Head of caudate nucleus (tissue), 42 donors: ENCODE results near the gene PRM1.
"Not testable (repeated sequence)": the region's sequence is repeated elsewhere in the genome, so short reads cannot be mapped to it uniquely, and the experiment has no call there.

Experiments
- DNase-seq, 42 donors: peaks; one replicate each; pipeline versions ENCODE4 v3.0.0 to v3.0.0-alpha.2; 2020 to 2021; ENCODE audit warnings: mixed read lengths in 7 of 42
- intact Hi-C: fragments of 100-400 bp; cut with DNase I; formaldehyde crosslinking; loops from one replicate; pipeline ENCODE4 v1.15.0; 2022

Gene PRM1

DNA sequence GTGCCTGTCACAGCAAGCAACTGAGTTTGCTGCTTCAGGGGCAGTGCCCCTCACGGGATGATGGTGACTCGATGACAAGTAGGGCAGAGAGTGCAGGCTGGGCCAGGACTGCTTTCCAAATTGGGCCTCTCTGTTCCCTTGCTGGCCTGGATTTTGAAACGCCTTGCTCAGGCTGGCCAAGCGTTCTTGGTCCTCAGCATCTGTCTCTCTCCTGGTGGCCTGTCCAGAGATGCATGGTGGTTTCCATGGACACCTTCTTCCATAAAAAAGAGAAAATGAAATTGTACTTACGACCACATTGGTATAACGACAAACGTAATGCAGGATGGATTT is 19.4 kb upstream of the PRM1 start:
- no peak for DNase-seq
- intact Hi-C loops: no loop called here

DNA sequence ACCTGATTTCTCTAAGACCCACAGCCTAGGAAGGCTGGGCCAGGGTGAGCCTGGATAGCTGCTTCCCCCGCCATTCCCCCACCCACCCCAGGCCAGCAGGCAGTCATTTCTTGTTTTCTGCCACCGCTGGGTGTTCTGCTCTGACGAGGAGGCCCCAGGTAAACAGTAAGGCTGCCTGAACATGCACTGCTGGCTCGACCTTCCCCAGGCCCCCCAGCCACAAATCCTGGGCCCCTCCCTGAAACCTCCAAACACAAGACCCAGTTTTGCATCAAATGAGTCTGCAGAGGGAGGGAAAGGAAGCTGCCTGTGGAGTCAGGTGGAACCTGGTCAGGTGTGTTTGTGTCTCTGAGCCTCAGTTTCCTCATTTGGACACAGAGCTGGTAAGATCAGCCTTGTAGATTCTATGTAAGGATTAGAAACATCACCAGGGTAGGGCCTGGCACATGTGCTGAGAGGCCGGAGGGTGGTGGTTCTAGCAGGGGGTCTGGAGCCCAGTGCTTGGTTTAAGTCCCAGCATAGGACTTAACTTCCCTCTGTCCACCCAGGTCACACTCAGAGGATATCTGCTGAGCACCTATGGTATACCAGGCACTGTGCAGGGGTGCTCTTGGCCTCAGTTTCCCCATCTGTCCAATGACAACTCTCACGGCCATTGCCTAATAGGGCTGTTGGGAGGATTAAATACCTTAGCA is 18.9 kb upstream of the PRM1 start:
- DNase-seq: no peak
- intact Hi-C loops: no loop called here

DNA sequence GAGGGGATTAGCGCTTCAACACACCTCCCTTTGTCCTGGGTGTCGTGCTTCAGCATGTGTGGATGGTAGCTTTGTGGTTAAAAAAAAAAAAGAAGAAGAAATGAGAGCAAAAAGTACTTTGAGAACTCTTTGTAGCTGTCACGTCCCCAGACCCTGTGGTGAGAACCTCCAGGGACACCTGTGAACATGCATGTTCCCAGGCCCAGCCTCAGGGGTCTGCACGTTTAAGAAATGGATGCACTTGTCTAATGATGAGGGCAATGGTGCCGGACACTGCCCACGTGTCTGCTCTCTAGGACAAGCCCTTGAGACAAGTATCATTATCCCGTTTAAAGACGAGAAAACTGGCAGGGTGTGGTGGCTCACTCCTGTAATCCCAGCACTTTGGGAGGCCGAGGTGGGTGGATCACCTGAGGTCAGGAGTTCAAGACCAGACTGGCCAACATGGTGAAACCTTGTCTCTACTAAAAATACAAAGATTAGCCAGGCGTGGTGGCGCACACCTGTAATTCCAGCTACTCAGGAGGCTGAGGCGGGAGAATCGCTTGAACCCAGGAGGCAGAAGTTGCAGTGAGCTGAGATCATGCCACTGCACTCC is 17.9 kb upstream of the PRM1 start:
- intact Hi-C loops, DNase-seq: not testable (repeated sequence)

DNA sequence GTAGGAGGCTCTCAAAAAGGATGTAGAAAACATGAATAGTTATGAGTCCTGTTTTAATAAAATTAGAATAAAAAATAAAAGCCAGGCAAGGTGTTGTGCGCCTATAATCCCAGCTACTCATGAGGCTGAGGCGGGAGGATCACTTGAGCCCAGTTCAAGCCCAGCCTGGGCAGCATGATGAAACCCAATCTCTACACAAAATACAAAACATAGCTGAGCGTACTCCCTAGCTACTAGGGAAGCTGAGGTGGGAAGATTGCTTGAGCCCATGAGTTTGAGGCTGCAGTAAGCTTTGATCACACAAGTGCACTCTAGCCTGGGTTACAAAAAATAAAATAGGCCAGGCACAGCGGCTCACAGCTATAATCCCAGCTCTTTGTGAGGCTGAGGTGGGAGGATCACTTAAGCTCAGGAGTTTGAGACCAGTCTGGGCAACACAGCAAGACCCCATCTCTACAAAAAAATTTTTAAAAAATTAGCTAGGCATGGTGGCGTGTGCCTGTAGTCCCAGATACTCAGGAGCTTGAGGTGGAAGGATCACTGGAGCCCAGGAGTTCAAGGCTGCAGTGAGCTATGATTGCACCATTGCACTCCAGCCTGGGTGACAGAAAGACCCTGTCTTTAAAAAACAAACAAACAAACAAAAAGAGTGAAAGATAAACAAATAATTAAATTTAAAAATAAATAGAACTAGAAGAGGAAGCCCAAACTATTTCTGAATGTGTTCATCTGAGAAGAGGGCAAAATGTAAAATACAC is 17.2 kb upstream of the PRM1 start:
- DNase-seq: no peak

DNA sequence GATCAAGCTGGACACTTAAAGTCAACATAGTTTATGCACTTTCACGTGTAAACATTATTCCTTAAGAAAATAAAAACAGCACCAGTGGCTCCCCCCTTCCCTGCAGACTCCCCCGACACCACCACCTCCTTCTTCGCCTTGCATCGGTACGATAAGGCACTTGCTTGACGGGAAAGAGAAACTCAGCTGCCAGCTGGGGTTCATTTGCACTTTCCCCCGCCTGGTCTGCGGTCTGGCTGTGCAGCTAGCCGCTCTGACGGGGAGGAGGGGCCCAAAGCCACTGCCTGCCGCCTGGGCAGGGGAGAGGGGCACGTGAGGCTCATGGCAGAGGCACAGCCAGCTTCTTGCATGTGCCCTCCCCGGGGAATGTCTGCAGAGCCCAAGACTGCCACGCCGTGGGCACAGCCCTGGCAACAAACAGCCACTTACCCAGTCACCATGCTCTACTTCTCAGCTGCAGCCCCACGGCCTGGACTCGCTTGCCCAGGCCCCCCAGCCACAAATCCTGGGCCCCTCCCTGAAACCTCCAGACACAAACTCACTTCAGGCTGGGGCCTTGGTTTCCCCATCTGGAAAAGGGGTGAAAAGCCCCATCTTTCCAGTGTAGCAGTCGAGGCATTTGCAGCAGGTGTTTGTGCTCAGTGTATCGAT is 16.5 kb upstream of the PRM1 start:
- intact Hi-C loops: no loop called here
- DNase-seq: peak; percentile 53 to 91 (median 75)

More for the DNA sequence above, 17.2 kb upstream of the PRM1 start:
- intact Hi-C loops: no loop called here

DNA sequence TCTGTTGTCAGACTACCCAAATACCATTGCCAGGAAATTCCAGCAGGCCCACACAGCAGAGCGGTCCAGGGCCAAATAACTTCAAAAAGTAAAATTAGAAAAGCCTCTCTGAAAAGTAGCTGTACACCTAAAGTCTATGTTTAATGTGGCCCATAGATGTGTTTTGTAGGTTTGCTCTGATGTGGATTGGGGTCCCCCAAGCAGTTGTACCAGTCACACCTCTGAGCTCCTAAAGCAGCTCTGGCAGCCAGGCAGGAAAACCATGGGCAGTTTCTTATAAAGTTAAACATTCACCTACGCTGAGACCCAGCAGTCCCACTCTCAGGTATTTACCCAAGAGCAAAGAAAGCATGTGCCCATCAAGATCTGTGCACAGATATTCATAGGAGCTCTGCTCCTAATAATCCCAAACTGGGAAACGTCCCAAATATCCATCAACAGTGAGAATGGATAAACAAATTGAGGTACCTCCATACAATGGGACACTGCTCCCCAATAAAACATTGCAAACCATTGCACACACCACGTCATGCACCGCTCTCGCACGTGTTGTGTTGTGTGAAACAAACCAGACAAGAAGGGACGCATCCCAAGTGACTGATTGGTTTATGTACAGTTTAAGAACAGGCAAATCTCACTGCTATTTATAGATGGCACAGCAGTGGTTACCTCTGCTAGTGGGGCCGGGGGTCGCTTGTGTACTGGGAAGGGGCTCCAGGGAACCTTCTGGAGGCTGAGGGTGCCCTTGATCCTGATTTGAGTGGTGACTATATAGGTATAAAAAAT is 15.8 kb upstream of the PRM1 start:
- intact Hi-C loops: no loop called here
- DNase-seq: no peak

DNA sequence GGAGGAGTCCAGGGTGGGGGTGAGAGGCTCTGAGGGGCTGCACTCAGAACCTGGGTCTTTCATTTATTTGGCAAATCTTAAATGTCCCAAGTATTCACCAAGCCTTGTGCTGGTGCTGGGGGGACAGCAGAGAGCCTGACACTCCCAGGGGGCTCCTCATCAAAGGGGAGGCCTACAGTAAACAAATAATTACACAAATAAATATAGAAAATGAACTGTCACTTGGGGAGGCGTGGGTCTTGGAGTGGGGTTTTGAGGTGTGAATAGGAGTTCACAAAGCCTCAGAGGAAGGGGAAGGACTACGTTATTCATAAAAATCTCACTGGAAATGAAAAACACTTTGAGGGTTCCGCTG is 15.2 kb upstream of the PRM1 start:
- no peak for DNase-seq
- intact Hi-C loops: no loop called here

DNA sequence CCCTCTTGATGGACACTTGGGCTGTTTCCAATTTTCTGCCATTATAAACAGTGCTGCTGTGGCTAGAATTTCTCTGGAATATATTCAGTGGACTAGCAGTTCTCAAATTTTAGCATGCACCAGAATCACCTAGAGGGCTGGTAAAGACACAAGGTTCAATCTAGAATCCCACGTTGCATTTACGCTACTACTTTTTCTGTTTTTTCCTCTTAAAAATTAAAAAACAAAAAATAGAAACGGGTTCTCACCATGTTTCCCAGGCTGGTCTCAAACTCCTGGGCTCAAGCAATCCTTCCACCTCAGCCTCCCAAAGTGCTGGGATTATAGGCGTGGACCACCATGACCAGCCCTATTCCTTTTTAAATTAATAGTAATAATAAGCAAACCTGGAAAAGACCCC is 14.5 kb upstream of the PRM1 start:
- no peak for DNase-seq
- intact Hi-C loops: no loop called here

DNA sequence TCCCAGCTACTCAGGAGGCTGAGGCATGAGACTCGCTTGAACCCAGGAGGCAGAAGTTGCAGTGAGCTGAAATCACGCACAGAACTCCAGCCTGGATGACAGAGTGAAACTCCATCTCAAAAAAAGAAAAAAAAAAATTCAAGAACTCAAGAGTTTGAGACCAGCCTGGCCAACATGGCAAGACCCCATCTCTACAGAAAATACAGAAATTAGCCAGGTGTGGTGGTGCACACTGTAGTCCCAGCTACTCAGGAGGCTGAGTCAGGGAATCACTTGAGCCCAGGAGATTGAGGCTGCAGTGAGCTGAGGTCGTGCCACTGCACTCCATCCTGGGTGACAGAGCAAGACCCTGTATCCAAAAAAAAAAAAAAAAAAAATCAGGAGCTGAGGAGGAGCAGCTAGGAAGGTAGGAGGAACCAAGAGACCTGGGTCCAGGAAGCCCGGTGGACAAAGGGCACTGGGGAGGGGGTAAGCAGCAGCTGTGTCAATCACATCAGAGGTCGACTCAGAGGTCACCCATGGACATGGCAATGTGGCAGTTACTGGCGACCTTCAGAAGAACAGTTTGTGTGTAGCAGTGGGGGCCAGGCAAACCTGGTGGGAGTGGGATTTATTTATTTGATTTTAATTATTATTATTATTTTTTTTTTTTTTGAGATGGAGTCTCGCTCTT is 11.1 kb upstream of the PRM1 start:
- intact Hi-C loops: no loop called here
- no peak for DNase-seq

DNA sequence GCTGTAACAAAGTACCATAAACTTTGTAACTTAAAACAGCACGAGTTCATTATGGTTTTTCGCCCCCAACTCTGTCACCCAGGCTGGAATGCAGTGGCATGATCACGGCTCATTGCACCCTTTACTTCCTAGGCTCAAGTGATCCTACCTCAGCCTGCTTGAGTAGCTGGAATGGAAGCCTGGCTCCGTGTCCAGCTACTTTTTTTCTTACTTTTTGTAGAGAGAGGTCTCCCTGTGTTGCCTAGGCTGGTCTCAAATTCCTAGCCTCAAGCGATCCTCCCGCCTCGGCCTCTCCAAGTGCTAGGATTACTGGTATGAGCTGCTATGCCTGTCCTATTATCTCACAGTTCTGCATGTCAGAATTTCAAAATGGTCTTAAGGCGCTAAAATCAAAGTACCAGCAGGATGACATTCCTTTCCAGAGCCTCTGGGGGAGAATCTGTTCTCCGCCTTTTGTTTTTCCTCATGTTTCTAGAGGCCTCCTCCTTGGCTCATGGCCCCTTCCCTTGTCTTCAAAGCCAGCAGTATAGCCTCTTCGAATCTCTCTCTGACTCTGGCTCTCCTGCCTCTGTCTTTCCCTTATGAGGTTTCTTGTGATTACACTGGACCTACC is 10.1 kb upstream of the PRM1 start:
- no peak for DNase-seq
- intact Hi-C loops: no loop called here

DNA sequence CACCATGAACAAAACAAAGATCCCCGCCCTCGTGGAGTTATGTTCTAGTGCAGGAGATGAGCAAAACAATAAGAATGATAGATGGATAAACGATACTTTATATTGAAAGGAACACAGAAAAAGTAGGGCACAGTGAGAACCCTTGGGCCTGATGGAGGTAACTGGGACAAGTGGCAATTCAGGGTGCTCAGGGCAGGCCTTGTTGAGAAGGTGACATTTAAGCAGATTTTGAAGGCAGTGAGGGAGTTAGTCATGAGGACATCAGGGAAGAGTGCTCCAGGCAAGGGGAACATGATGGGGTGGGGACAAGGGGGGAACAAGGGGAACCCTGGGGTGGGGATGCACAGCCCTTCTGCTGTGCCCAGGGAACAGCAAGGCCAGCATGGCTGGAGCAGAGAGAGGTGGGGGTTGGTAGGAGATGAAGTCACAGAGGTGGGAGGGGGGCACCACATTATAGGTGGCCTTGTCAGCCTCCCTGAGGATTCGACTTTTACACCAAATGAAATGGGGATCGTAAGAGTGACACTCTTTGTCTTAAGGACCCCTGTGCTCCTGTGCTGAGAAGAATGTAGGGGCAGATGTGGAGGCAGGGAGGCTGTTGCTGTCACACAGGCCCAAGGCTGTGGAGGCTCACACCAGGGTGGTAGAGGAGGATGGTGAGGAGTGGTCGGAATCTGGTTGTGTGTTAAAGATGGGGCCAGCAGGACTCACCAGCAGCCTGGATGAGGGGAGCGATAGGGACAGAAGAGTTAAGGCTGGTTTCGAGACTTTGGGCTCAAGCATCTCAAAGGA is 9.2 kb upstream of the PRM1 start:
- DNase-seq: no peak
- intact Hi-C loops: no loop called here

DNA sequence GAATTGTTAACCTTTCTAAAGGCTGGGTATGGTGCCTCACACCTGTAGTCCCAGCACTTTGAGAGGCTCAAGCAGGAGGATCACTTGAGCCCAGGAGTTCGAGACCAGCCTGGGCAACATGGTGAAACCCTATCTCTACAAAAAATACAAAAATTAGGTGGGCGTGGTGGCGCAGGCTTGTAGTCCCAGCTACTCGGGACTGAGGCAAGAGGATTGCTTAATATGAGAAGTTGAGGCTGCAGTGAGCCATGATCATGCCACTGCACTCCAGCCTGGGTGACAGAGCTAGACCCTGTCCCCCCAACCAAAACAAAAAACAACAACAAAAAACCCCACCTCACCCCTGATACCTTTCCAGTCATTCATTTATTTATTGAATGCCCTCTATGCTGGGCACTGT is 8.6 kb upstream of the PRM1 start:
- intact Hi-C loops: not testable (repeated sequence)

DNA sequence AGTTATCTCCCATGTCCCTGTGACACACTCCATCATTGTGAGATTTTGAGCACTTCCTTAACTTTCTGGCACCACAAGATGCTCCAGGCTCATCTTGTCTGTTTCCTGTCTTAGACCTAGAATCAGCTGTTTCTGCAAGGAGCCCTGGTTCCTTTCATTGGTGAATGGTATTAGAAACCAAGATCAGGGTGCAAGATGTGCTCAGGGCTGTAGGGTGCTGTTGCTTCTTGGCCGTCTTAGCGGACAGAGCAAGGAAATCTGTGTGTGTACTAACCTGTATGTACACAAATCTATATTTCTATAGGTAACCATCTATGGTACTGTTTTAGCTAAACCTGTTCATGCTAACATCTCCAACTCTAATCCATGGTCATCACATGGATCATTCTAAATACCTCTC is 8.1 kb upstream of the PRM1 start:
- DNase-seq: no peak
- intact Hi-C loops: no loop called here

More for the DNA sequence above, 8.6 kb upstream of the PRM1 start:
- DNase-seq: not testable (repeated sequence)

DNA sequence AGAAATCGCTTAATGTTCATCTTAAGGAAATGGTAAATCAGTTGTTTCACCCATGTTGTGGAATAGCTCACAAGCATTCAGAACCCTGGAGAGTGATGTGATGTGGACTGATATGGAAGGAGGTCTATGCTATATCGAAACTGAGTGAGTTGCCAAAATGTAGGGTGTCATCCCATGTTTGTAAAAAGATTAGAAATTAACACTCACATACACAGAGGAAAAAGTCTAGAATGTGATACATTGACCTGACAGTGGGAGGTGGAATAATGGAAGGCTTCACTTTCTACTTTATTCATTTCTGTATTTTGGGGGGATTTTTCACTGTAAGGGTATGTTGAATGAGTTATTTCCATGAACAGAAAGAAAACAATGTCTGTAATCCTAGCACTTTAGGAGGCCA is 4.7 kb upstream of the PRM1 start:
- no peak for DNase-seq
- intact Hi-C loops: no loop called here

DNA sequence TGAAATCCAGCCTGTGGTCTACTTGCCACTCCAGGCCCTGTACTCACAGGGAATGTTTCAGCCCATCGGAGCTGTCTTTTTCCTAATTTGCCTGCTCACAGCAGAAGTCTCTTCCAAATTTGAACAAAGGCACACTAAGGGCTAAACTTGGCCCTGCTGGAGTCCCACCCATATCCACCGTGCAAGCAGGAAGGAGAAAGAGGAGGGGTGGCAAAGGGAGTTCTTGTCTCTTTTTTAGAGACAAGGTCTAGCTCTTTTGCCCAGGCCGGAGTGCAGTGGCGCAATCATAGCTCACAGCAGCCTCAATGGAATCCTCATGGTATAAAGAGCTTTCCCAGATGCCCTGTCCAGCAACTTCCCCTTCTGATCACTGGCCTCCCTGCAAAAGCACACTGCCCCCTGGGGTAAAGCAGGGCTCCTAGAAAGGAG is 2.7 kb upstream of the PRM1 start:
- DNase-seq: no peak
- intact Hi-C loops: no loop called here

DNA sequence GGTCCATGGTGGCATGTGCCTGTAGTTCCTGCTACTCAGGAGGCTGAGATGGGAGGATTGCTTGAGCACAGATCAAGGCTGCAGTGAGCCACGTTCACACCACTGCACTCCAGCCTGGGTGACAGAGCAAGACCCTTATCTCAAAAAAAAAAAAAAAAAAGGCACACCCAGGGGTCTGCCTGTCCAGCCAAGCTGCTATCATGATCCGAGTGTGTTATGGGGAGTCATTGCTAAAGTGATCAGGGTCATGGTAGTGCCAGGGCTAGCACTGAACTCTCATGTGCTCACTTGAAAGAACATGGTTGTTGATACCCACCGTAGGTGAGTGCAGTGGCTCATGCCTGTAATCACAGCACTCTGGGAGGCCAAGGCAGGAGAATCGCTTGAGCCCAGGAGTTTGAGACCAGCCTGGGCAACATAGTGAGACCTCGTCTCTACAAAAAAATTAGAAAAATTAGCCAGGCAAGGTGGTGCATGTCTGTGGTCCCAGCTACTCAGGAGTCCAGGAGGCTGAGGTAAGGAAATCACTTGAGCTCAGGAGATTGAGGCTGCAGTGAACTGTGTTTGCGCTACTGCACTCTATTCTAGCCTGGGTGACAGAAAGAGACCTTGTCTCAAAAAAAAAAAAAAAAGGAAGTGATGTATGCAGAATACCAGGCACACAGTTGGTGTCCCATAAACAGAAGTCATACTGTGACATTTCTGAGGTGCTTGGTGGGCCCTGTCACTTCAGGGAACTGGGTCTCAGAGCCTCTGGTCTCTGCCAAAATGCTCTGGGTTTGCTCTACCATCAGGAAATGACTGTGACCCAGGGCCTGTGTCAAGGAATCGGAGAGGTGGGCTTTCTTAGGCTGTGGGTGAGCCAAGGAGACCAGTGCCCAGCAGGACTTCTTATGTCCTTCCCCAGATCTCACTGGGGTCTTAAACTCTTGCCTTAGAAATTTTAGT is 2.2 kb downstream of the PRM1 start:
- no peak for DNase-seq
- intact Hi-C loops: no loop called here
